ENCODE results near the gene ZFPM1.

The ZFPM1 gene

DNA sequence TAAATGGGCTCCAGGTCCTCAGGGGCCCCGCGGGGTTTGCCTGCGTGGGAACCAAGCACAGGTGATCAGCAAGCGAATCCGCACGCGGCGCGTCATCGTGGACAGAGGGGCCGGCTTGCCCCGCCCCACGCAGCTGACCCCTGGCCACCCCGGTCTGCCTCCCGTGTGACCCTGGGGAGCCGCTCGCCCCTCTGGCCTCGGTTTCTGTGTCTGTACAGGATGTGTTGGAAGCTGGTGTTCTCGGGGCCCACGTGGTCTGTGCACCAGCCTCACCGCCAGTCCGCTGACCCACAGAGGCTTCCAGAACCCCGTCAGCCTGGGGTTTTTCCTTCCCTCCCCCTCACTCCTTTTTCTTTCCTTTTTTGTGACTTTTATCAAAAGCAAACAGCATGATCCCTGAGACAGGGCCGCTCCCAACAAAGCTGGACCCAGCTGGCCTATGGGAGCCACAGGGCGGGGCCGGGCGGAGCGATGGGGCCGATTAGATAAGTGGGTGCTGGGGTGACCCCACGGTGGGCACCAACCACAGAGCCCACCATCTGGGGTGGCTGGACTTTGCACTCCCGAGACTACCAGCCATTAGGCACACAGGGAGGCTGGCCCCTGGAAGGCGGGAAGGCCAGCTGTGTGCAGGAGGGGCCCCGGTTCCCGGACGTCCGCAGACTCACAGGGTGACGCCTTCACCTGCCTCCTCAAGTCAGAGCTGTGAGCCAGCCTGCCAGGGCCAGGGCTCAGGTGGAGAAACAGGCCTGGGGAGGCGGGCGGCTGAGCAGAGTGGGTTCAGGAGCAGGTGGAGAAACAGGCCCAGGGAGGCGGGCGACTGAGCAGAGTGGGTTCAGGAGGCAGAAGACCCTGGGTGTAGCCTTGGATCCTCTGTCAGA is 56.0 kb downstream of the ZFPM1 start:
- no peaks in the 10 kb centered on the region for H3K4me1 ChIP-seq (ENCODE audit: control insufficient read depth in 1 of 2, insufficient read depth in 2 of 2, low read length in 2 of 2)
- H3K27me3 ChIP-seq (ENCODE audit: low read depth, low read length), result no peaks in the 10 kb centered on the region
- H3K27ac ChIP-seq (ENCODE audit: low read length), result no peak overlapping the region
- no peaks in the 10 kb centered on the region for H3K9me3 ChIP-seq (ENCODE audit: control insufficient read depth in 1 of 2, low read length in 2 of 2)
- no peaks in the 10 kb centered on the region for H3K36me3 ChIP-seq (ENCODE audit: control insufficient read depth in 1 of 2, insufficient read depth in 2 of 2, low read length in 2 of 2)
- no peak overlapping the region for H3K4me3 ChIP-seq (ENCODE audit: low read depth in 1 of 2, low read length in 2 of 2)

DNA sequence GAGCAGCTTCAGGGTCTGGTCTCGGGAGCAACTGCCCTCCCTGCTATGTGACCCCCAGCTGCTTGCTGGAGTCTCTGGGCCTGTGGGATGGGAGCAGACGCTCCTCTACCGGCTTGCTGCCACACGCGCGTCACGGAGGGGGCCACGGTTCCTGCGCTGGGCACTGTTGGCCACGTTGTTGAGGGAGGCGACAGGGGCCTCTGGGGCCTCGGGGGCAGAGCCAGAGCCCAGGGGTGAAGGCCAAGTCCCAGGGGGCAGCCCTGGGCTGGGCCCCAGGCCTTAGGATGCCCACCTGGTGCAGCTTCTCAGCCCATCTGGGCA is 56.6 kb downstream of the ZFPM1 start:
- H3K27me3 ChIP-seq (ENCODE audit: low read depth, low read length), result peaks cover 1% of the 10 kb centered on the region
- no peaks in the 10 kb centered on the region for H3K9me3 ChIP-seq (ENCODE audit: control insufficient read depth in 1 of 2, low read length in 2 of 2)
- peak overlapping the region; percentile 29 for H3K27ac ChIP-seq (ENCODE audit: low read length)
- no peak overlapping the region for H3K4me3 ChIP-seq (ENCODE audit: low read depth in 1 of 2, low read length in 2 of 2)
- H3K36me3 ChIP-seq (ENCODE audit: control insufficient read depth in 1 of 2, insufficient read depth in 2 of 2, low read length in 2 of 2), result no peaks in the 10 kb centered on the region
- no peaks in the 10 kb centered on the region for H3K4me1 ChIP-seq (ENCODE audit: control insufficient read depth in 1 of 2, insufficient read depth in 2 of 2, low read length in 2 of 2)

DNA sequence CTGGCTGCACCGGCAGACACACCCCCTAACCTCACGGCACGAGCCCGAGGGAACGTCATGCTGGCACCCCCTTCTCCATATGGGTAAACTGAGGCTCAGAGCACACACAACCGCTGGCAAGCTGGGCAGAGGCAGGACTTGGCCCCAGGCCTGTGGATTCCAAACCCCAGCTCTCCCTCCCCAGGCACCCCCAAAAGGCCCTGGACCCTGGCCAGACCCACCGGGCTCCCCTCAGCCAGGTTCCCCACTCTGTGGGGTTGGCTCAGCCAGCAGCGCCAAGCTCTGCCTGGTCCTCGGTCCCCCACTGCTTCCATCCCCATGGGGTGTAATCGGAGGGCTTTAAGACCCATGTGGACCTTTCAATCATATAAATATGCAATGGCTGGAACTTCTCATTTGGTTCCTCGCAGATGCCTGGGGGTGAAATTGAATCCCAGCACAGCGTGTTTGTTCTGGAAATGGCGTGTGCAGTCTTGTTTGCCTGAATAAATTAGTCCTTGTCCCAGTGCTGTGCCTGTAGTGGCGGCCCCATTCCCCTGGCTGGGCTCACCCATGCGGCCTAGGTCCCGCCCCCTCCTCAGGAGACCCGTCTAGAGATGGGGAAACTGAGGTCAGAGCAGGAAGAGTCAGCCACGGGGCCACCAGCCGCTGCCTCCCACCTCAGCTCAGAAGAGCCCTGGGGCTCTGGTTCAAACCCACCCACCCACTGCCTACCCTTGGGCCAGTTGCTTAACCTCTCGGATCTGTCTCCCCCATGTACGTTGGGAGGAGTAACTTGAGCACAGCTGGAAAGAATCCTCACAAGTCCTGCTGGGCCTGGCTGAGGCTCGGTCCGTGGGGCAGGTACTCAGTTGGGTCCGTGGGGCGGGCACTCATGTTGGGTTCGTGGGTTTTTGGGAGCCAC is 57.3 kb downstream of the ZFPM1 start:
- Histone ChIP-seq H3K36me3 (ENCODE audit: control insufficient read depth in 1 of 2, insufficient read depth in 2 of 2, low read length in 2 of 2) (no peaks in the 10 kb centered on the region), H3K9me3 (ENCODE audit: control insufficient read depth in 1 of 2, low read length in 2 of 2) (no peaks in the 10 kb centered on the region), H3K4me3 (ENCODE audit: low read depth in 1 of 2, low read length in 2 of 2) (no peak overlapping the region), H3K4me1 (ENCODE audit: control insufficient read depth in 1 of 2, insufficient read depth in 2 of 2, low read length in 2 of 2) (no peaks in the 10 kb centered on the region), H3K27ac (ENCODE audit: low read length) (peak overlapping the region; percentile 29), H3K27me3 (ENCODE audit: low read depth, low read length) (peaks cover 8% of the 10 kb centered on the region)

DNA sequence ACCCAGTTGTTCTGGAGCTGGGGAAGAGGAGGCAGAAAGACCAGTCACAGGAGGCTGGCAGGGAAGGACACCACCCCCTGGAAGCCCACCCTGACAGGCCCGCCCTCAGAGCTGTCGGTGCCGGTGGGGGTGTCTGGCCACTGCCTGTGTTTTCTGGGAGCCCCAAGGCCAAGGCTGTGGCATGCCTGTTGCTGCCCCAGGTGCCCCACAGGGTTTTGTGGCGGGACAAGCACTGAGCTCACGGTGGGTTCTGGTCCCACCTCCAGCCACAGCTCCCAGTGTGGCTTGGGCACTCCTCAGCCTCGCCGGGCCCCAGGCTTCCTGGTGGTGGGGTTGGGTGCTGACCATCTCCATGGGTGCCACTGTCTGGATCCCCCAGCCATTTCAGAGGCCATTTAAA is 58.0 kb downstream of the ZFPM1 start:
- Histone ChIP-seq H3K4me3 (ENCODE audit: low read depth in 1 of 2, low read length in 2 of 2) (no peak overlapping the region), H3K36me3 (ENCODE audit: control insufficient read depth in 1 of 2, insufficient read depth in 2 of 2, low read length in 2 of 2) (no peaks in the 10 kb centered on the region), H3K27ac (ENCODE audit: low read length) (no peak overlapping the region), H3K9me3 (ENCODE audit: control insufficient read depth in 1 of 2, low read length in 2 of 2) (no peaks in the 10 kb centered on the region), H3K27me3 (ENCODE audit: low read depth, low read length) (peaks cover 9% of the 10 kb centered on the region), H3K4me1 (ENCODE audit: control insufficient read depth in 1 of 2, insufficient read depth in 2 of 2, low read length in 2 of 2) (no peaks in the 10 kb centered on the region)

DNA sequence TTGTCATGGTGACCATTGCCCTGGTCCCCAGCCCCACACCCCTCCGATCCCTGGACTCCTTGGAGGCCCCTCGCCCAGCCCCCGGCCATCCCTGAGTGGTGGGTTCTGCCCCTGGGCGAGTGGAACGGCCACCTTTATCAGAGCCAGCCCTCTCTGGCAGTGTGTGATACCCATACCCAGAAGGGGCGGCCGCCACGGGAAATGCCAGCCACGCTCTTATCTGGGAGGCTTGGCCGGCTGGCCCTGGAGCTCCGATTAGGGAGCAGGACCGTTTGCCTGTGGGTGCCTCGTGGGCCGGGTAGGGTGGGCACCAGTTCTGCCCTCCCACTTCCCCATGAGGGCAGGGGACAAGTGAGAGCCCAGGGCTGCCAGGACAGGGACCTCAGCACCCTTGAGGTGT is 58.8 kb downstream of the ZFPM1 start:
- Histone ChIP-seq H3K27ac (ENCODE audit: low read length) (no peak overlapping the region), H3K4me3 (ENCODE audit: low read depth in 1 of 2, low read length in 2 of 2) (no peak overlapping the region), H3K4me1 (ENCODE audit: control insufficient read depth in 1 of 2, insufficient read depth in 2 of 2, low read length in 2 of 2) (no peaks in the 10 kb centered on the region), H3K27me3 (ENCODE audit: low read depth, low read length) (peaks cover 9% of the 10 kb centered on the region), H3K9me3 (ENCODE audit: control insufficient read depth in 1 of 2, low read length in 2 of 2) (no peaks in the 10 kb centered on the region), H3K36me3 (ENCODE audit: control insufficient read depth in 1 of 2, insufficient read depth in 2 of 2, low read length in 2 of 2) (no peaks in the 10 kb centered on the region)

DNA sequence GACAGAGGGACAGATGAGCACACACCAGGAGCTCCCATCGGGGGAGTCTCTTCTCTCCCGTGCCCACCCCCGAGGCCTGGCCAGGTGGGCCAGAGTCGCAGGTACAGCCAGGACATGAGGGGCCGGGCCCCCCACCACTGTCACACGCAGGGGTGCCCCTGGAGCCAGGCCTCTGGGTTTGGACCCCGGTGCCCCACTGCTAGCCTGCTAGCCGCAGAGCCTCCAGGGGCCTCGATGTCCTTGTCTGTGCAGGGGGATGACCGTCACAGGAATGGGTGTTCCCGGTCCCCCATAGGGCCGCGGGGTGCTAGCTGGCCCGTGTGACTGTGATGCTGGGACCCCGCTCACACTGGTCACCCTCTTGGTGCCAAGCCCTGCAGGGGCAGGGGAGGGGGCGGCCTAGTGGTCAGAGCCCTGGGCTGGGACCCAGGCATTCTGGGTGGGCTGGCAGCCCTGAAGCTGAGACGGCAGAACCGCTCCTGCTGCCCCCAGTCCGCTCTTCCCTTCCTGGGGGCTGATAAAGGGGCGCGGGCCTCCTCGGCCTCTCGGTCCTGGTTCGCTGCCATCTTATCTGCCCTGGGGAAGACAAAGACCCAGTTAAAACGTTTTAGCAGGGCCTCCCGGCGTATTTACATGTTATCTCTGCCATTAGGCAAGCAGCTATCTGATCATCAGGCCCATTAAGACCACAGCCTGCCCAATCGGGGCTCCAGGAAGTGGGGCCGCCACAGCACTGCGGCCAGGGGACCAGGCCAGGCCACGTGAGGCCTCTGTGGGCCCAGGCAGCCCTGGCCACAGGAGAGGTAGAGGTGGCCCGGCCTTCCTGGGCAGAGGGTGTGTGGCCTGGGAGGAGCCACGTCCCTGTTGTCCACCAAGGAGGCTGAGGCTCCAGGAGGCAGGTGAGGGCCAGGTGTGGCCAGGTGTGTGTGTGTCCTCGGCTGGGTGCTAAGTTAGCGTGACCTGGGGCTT is 59.9 kb downstream of the ZFPM1 start:
- H3K36me3 ChIP-seq (ENCODE audit: control insufficient read depth in 1 of 2, insufficient read depth in 2 of 2, low read length in 2 of 2), result no peaks in the 10 kb centered on the region
- no peaks in the 10 kb centered on the region for H3K4me1 ChIP-seq (ENCODE audit: control insufficient read depth in 1 of 2, insufficient read depth in 2 of 2, low read length in 2 of 2)
- no peak overlapping the region for H3K4me3 ChIP-seq (ENCODE audit: low read depth in 1 of 2, low read length in 2 of 2)
- H3K9me3 ChIP-seq (ENCODE audit: control insufficient read depth in 1 of 2, low read length in 2 of 2), result no peaks in the 10 kb centered on the region
- no peak overlapping the region for H3K27ac ChIP-seq (ENCODE audit: low read length)
- peaks cover 9% of the 10 kb centered on the region for H3K27me3 ChIP-seq (ENCODE audit: low read depth, low read length)

DNA sequence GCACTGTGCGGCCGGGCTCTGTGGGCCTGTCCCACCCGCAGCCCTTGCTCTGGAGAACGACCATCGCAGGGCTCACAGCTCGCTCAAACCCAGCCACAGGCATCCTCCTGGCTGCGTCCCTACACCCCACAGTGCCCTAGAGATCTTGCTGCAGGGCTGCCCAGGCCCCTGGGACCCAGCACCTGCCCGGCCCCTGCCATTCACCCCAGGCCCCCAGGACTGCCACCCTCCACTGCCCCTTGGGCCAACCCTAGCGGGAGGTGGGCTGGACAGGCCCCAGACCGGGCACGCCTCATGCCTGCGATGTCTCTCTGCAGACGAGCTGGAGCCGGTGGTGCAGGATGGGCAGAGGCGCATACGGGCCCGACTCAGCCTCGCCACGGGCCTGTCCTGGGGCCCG is 61.0 kb downstream of the ZFPM1 start:
- peaks cover 9% of the 10 kb centered on the region for H3K27me3 ChIP-seq (ENCODE audit: low read depth, low read length)
- H3K9me3 ChIP-seq (ENCODE audit: control insufficient read depth in 1 of 2, low read length in 2 of 2), result no peaks in the 10 kb centered on the region
- no peak overlapping the region for H3K4me3 ChIP-seq (ENCODE audit: low read depth in 1 of 2, low read length in 2 of 2)
- H3K4me1 ChIP-seq (ENCODE audit: control insufficient read depth in 1 of 2, insufficient read depth in 2 of 2, low read length in 2 of 2), result no peaks in the 10 kb centered on the region
- H3K36me3 ChIP-seq (ENCODE audit: control insufficient read depth in 1 of 2, insufficient read depth in 2 of 2, low read length in 2 of 2), result no peaks in the 10 kb centered on the region
- H3K27ac ChIP-seq (ENCODE audit: low read length), result no peak overlapping the region

DNA sequence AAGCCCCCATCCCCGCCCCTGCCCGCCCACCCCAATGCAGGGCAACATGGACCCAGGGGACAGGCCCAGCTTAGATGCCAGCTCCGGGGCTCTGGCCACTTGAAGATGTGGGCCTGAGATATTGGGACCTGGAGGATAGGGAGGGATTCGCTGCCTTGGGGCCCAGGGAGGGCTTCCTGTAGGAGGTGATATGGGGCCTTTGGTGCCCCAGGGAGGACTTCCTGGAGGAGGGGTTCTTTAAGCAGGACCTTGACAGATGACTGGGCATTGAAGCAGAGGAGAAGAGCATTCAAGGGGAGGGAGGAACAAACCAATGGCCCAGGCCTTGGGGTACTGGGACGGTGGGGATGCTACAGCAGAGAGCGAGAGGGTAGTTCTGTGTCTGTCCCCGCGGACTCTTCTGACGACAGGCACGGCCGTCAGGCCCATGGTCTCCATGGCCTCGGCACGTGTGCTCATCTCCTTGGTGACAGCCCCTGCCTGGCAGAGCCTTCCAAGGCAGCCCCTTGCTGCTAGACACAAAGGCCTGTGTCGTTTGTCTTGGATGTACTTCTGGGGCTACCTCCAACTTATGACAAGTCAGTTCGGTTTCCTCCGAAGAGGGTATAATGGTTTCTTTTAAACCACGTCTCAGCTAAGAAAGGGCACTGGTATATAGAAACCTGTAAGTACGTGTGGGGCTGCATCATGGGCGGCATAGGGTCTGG is 61.6 kb downstream of the ZFPM1 start:
- Histone ChIP-seq H3K4me1 (ENCODE audit: control insufficient read depth in 1 of 2, insufficient read depth in 2 of 2, low read length in 2 of 2) (no peaks in the 10 kb centered on the region), H3K4me3 (ENCODE audit: low read depth in 1 of 2, low read length in 2 of 2) (no peak overlapping the region), H3K27me3 (ENCODE audit: low read depth, low read length) (peaks cover 9% of the 10 kb centered on the region), H3K36me3 (ENCODE audit: control insufficient read depth in 1 of 2, insufficient read depth in 2 of 2, low read length in 2 of 2) (no peaks in the 10 kb centered on the region), H3K9me3 (ENCODE audit: control insufficient read depth in 1 of 2, low read length in 2 of 2) (no peaks in the 10 kb centered on the region), H3K27ac (ENCODE audit: low read length) (no peak overlapping the region)

DNA sequence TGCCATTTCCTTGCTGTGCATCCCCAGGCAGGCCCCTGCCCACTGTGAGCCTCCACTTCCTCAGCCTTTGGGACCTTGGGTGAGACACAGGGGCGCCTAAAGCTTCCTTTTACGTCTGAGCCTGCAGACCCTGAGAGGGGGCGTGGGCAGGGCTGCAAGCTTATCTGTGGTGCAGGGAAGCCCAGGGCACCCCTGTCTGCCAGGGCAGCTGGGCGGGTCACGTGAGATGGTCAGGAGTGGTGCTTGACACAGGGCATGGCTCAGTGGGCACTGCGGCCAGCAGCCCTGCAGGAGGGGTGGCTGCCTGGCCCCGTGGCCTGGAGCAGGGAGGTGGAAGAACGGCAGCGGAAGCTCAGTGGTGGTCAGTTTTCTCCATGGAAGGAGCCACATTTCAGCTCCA is 62.3 kb downstream of the ZFPM1 start:
- no peak overlapping the region for H3K27ac ChIP-seq (ENCODE audit: low read length)
- H3K27me3 ChIP-seq (ENCODE audit: low read depth, low read length), result peaks cover 9% of the 10 kb centered on the region
- H3K4me3 ChIP-seq (ENCODE audit: low read depth in 1 of 2, low read length in 2 of 2), result no peak overlapping the region
- H3K9me3 ChIP-seq (ENCODE audit: control insufficient read depth in 1 of 2, low read length in 2 of 2), result no peaks in the 10 kb centered on the region
- H3K4me1 ChIP-seq (ENCODE audit: control insufficient read depth in 1 of 2, insufficient read depth in 2 of 2, low read length in 2 of 2), result no peaks in the 10 kb centered on the region
- H3K36me3 ChIP-seq (ENCODE audit: control insufficient read depth in 1 of 2, insufficient read depth in 2 of 2, low read length in 2 of 2), result no peaks in the 10 kb centered on the region

DNA sequence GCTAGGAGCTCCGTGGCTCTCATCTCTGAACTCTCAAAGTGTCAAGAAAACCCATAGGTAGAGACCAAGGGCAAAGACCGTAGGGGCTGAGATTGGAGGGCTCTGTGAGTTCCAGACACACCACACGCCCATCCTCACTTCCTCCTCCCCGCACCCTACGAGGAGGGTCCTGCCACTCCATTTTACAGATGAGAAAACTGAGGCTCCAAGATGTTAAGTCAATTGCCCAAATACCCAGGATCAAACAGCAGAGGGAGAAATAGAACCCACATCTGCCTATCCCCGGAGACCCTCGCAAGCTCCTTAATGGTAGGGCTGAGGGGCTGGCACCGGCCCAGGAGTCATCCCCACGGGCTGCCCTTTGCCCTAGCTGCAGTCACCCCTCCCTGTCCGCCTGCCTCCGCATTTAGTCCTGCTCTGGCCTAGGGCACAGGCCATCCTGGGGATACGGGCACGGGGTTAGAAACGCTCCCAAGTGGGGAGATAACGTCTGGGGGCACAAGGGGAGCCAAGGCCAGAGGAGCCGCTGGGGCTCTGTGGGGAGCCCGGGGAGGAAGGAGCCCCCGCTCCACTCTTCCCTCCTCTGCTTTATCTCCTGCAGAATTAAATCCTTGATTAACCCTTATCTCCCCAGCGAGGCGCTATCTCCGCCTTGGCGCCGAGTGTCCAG is 63.0 kb downstream of the ZFPM1 start:
- H3K36me3 ChIP-seq (ENCODE audit: control insufficient read depth in 1 of 2, insufficient read depth in 2 of 2, low read length in 2 of 2), result no peaks in the 10 kb centered on the region
- no peaks in the 10 kb centered on the region for H3K9me3 ChIP-seq (ENCODE audit: control insufficient read depth in 1 of 2, low read length in 2 of 2)
- no peaks in the 10 kb centered on the region for H3K4me1 ChIP-seq (ENCODE audit: control insufficient read depth in 1 of 2, insufficient read depth in 2 of 2, low read length in 2 of 2)
- H3K4me3 ChIP-seq (ENCODE audit: low read depth in 1 of 2, low read length in 2 of 2), result no peak overlapping the region
- peaks cover 9% of the 10 kb centered on the region for H3K27me3 ChIP-seq (ENCODE audit: low read depth, low read length)
- no peak overlapping the region for H3K27ac ChIP-seq (ENCODE audit: low read length)

Measured in muscle layer of duodenum (tissue), 2 donors.